Activated T-helper 1 cell treated with anti-CD3 and anti-CD28 coated beads, Interleukin-12 subunit alpha, Interleukin-12 subunit beta, Interleukin-2, Interleukin-4 antibody, amounts not matched to agents 30 ng/mL and 10 ng/mL and 1 ng/mL, durations not matched to agents 14 hours and 24 hours and 36 hours (primary cell): Measurements from ENCODE around the gene CACNA1D. TPM values are rescaled to one million over a fixed set of nuclear protein-coding genes. Genes with fewer than 3 reads are reported as not detected.

Source experiments
- DNase-seq: peaks from one replicate; pipeline ENCODE4 v3.0.0; 2021; ENCODE audit warnings: low spot score
- H3K27ac Mint-ChIP-seq: one replicate; pipeline ENCODE4 v1.8.0; 2021; ENCODE audit warnings: mild to moderate bottlenecking, mixed read lengths
- H3K27me3 Mint-ChIP-seq: one replicate; pipeline ENCODE4 v1.8.0; 2022; ENCODE audit warnings: mild to moderate bottlenecking, moderate library complexity, mixed read lengths; ENCODE audit not compliant: insufficient read depth
- H3K36me3 Mint-ChIP-seq: one replicate; pipeline ENCODE4 v1.8.0; 2021; ENCODE audit warnings: low read depth, mixed read lengths
- H3K4me1 Mint-ChIP-seq: one replicate; pipeline ENCODE4 v1.8.0; 2021; ENCODE audit warnings: low read depth, mixed read lengths
- H3K4me3 Mint-ChIP-seq: one replicate; pipeline ENCODE4 v1.8.0; 2021; ENCODE audit warnings: mild to moderate bottlenecking, moderate library complexity, mixed read lengths
- H3K9me3 Mint-ChIP-seq: one replicate; pipeline ENCODE4 v1.8.0; 2021; ENCODE audit warnings: mixed read lengths
- intact Hi-C: fragments of 100-400 bp; cut with micrococcal nuclease; formaldehyde crosslinking; loops from one replicate; pipeline ENCODE4 v1.15.1; 2024
- total RNA-seq: library from RNA; stranded (reverse); gene quantifications from 2 replicates; pipeline ENCODE4 v1.2.3, GENCODE V29; 2022

CACNA1D gene
- total RNA-seq, 1 donor from 2014 or later: 0.65 TPM

- intact Hi-C loops: loop anchor here (10.0 kb wide), 1 partner anchor 159 kb away; no protein-coding TSS in a partner anchor
- DNase-seq: no peak
- Mint-ChIP-seq H3K4me1 (peaks cover 48% of the 10 kb centered on the region), H3K9me3 (no peaks in the 10 kb centered on the region), H3K27ac (no peak overlapping the region), H3K4me3 (no peak overlapping the region), H3K27me3 (no peaks in the 10 kb centered on the region), H3K36me3 (no peaks in the 10 kb centered on the region)
These were observed 209.4 kb downstream of the CACNA1D start for GRCh38 chr3:53703630-53704362.

DNA sequence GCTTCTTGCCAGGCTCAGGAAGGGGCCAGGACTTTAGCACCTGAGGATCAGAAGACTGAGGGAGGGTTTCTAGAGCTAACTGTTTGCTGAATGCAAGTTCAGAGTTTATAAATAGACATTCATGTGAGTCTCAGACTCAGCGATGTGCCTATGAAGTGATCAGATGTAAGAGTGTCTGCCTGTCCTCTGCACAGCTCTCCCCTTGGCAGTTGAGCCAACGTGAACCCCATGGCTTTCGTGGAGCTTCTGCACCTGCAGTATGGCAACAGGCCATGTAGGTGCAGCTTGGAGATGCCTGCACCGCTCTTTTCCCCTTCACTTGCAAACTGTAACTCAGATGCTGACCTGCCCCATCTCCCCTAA lies 209.9 kb downstream of the CACNA1D start:
- H3K36me3 Mint-ChIP-seq: no peaks in the 10 kb centered on the region
- intact Hi-C loops: loop anchor here (10.0 kb wide), 1 partner anchor 160 kb away; no protein-coding TSS in a partner anchor
- H3K9me3 Mint-ChIP-seq: no peaks in the 10 kb centered on the region
- H3K4me3 Mint-ChIP-seq: no peak overlapping the region
- no peak overlapping the region for H3K27ac Mint-ChIP-seq
- H3K4me1 Mint-ChIP-seq: peaks cover 49% of the 10 kb centered on the region
- H3K27me3 Mint-ChIP-seq: peaks cover 3% of the 10 kb centered on the region
- no peak for DNase-seq

DNA sequence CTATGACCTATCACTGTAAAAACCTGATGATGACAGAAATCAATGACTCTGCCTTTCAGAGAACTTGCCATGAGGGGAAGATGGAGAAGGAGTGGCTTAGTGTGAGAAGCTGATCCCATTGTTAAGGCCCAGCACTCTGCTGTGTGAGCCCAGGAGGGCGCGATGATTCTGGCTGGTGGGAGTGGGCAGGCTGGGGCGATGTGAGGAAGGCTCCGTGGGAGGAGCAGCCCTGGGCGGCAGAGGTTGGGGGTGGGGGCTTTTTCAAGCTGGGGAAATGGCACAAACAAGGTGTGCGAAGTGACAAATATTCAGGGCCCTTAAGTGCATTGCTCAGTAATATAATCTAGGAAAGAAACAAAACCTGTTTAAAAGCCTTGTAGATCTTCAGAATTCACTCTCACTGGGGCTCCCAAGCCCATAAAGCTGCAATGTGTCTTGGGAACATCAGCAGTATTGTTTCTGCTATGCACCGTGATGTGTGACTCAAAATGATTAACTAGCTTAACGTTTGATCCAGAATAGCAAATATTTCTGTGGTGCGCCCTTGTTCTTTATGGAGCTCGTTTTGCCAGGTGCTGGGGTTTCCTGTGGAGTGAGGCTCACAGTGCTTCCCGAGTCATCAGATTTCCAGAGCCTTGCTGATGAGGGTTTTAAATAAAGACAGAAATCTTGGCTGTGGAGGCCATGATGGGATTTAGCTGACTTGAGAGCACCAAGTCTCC lies 210.8 kb downstream of the CACNA1D start:
- Mint-ChIP-seq H3K9me3 (no peaks in the 10 kb centered on the region), H3K36me3 (no peaks in the 10 kb centered on the region), H3K27me3 (peaks cover 4% of the 10 kb centered on the region), H3K27ac (peak overlapping the region; percentile 49), H3K4me3 (no peak overlapping the region), H3K4me1 (peaks cover 49% of the 10 kb centered on the region)
- intact Hi-C loops: loop anchor here (10.0 kb wide), 1 partner anchor 160 kb away; no protein-coding TSS in a partner anchor
- no peak for DNase-seq

GRCh38 chr3:53705774-53706173 lies 211.4 kb downstream of the CACNA1D start:
- no peak overlapping the region for H3K27ac Mint-ChIP-seq
- H3K36me3 Mint-ChIP-seq: no peaks in the 10 kb centered on the region
- H3K4me3 Mint-ChIP-seq: no peak overlapping the region
- H3K4me1 Mint-ChIP-seq: peaks cover 49% of the 10 kb centered on the region
- intact Hi-C loops: loop anchor here (10.0 kb wide), 1 partner anchor 161 kb away; no protein-coding TSS in a partner anchor
- no peak for DNase-seq
- H3K27me3 Mint-ChIP-seq: peaks cover 5% of the 10 kb centered on the region
- no peaks in the 10 kb centered on the region for H3K9me3 Mint-ChIP-seq

GRCh38 chr3:53707222-53707621 lies 212.8 kb downstream of the CACNA1D start:
- H3K4me1 Mint-ChIP-seq: peaks cover 49% of the 10 kb centered on the region
- intact Hi-C loops: loop anchor here (10.0 kb wide), 1 partner anchor 162 kb away; no protein-coding TSS in a partner anchor
- no peak for DNase-seq

DNA sequence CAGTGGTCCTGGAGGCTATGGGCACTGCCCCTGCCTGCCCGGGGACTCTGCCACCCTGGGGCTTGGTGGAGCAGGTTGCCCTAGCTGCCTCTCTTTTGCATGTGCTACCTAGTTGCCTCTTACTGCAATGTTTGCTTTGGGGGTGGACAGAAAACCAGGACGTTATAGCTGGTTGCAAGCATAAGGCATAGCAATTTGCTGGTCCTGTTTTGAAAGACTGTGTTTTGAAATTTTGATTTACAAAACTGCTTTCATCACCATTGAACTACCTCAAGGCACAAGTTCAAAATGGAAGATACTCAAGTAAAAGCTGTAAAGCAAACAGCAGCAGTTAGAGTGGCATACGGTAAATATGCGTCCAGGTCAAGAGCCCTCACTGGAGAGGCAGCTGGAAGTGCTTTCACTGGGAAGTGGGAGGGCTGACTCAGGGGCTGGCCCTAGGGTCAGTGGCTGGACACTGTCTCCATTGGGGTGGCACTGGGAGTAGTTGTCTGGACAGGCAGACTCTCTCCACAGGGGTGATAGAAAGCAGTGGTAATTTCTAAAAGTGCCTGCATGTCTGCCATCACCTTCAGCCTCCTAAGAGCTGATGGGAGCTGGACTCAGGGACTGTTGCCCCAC lies 213.7 kb downstream of the CACNA1D start:
- no peaks in the 10 kb centered on the region for H3K9me3 Mint-ChIP-seq
- H3K27me3 Mint-ChIP-seq: peaks cover 7% of the 10 kb centered on the region
- intact Hi-C loops: loop anchor here (10.0 kb wide), 1 partner anchor 163 kb away; no protein-coding TSS in a partner anchor
- no peak overlapping the region for H3K27ac Mint-ChIP-seq
- H3K4me1 Mint-ChIP-seq: peaks cover 46% of the 10 kb centered on the region
- no peaks in the 10 kb centered on the region for H3K36me3 Mint-ChIP-seq
- no peak overlapping the region for H3K4me3 Mint-ChIP-seq
- no peak for DNase-seq

More at GRCh38 chr3:53707222-53707621, 212.8 kb downstream of the CACNA1D start:
- no peaks in the 10 kb centered on the region for H3K36me3 Mint-ChIP-seq
- H3K9me3 Mint-ChIP-seq: no peaks in the 10 kb centered on the region
- no peak overlapping the region for H3K27ac Mint-ChIP-seq
- peaks cover 7% of the 10 kb centered on the region for H3K27me3 Mint-ChIP-seq
- H3K4me3 Mint-ChIP-seq: no peak overlapping the region

GRCh38 chr3:53709256-53709655 lies 214.8 kb downstream of the CACNA1D start:
- H3K27ac Mint-ChIP-seq: no peak overlapping the region
- H3K9me3 Mint-ChIP-seq: no peaks in the 10 kb centered on the region
- intact Hi-C loops: loop anchor here (10.0 kb wide), 1 partner anchor 164 kb away; no protein-coding TSS in a partner anchor
- no peak for DNase-seq
- H3K4me3 Mint-ChIP-seq: no peak overlapping the region
- H3K4me1 Mint-ChIP-seq: peaks cover 35% of the 10 kb centered on the region
- no peaks in the 10 kb centered on the region for H3K36me3 Mint-ChIP-seq
- H3K27me3 Mint-ChIP-seq: peaks cover 7% of the 10 kb centered on the region

DNA sequence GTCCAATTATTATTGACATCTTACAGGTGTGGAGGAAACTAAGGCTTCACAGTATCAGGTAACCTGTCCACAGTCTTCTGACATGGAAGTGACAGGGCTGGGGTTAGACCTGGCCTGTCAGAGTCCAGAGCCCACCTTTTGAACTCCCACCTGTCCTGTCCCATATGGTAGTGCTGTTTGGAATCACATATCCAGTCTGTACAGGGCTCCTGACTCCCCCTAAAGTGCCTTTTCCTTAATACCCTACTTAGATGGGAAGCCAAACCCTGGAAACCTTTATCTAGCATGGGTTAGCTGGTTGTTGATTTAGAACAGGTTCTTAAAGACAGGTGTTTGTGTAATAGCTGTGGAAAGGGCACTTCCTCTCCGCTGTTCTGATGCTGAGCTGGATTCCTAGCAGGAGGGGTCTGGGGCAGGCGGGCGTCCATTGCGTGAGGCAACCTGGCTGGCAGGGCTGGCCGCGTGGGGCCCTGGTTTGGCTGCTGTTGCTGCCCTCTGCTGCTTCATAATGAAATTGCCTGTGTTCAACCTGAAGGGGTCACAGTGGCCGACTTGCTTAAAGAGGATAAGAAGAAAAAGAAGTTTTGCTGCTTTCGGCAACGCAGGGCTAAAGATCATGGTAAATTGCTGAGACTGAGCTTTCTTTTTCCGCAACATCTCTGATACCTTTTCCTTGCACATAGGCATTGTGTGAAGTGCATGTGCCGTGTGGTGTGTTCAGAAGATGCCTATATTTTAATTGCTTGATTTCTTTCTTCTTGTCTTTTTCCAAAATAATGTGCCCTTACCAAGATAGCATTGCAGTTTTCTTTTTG lies 215.7 kb downstream of the CACNA1D start:
- Mint-ChIP-seq H3K4me1 (peaks cover 27% of the 10 kb centered on the region), H3K36me3 (no peaks in the 10 kb centered on the region), H3K4me3 (no peak overlapping the region), H3K9me3 (no peaks in the 10 kb centered on the region), H3K27me3 (peaks cover 7% of the 10 kb centered on the region), H3K27ac (no peak overlapping the region)
- DNase-seq: peak; percentile 45
- intact Hi-C loops: loop anchor here (1.0 to 10.0 kb wide), 3 partner anchors 165 to 595 kb away; no protein-coding TSS in a partner anchor

DNA sequence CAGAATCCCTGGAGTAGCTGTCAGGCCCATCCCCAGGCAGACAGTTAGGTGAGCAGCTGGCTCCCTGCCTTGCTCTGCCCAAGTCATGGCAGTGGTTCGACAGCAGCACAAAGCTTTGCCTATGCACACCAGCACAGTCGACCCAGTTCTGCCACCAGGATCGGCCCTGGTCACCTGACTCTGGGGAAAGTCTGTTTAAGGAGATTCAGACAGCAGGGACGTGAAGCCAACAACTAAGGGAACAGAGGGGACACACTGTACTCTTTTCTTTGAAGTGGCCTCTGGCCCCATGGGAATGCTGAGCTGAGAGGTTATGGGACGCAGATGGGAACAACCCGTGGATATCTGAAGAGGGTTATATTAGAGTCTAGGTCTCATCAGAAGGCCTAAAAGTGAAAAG lies 217.0 kb downstream of the CACNA1D start:
- H3K27me3 Mint-ChIP-seq: peaks cover 10% of the 10 kb centered on the region
- no peaks in the 10 kb centered on the region for H3K36me3 Mint-ChIP-seq
- H3K9me3 Mint-ChIP-seq: no peaks in the 10 kb centered on the region
- H3K4me3 Mint-ChIP-seq: no peak overlapping the region
- intact Hi-C loops: loop anchor here (10.0 kb wide), 1 partner anchor 597 kb away; no protein-coding TSS in a partner anchor
- no peak for DNase-seq
- H3K27ac Mint-ChIP-seq: peak overlapping the region; percentile 4
- peaks cover 14% of the 10 kb centered on the region for H3K4me1 Mint-ChIP-seq

GRCh38 chr3:53712817-53713388 lies 218.5 kb downstream of the CACNA1D start:
- no peak overlapping the region for H3K4me3 Mint-ChIP-seq
- intact Hi-C loops: loop anchor here (10.0 kb wide), 1 partner anchor 598 kb away; no protein-coding TSS in a partner anchor
- no peaks in the 10 kb centered on the region for H3K36me3 Mint-ChIP-seq
- peaks cover 10% of the 10 kb centered on the region for H3K27me3 Mint-ChIP-seq
- DNase-seq: no peak
- no peaks in the 10 kb centered on the region for H3K9me3 Mint-ChIP-seq
- H3K27ac Mint-ChIP-seq: no peak overlapping the region
- H3K4me1 Mint-ChIP-seq: peaks cover 9% of the 10 kb centered on the region

- no peaks in the 10 kb centered on the region for H3K9me3 Mint-ChIP-seq
- intact Hi-C loops: loop anchor here (10.0 kb wide), 1 partner anchor 599 kb away; no protein-coding TSS in a partner anchor
- H3K27me3 Mint-ChIP-seq: peaks cover 10% of the 10 kb centered on the region
- peaks cover 9% of the 10 kb centered on the region for H3K4me1 Mint-ChIP-seq
- H3K36me3 Mint-ChIP-seq: no peaks in the 10 kb centered on the region
- DNase-seq: no peak
- no peak overlapping the region for H3K27ac Mint-ChIP-seq
- H3K4me3 Mint-ChIP-seq: no peak overlapping the region
These were observed 219.2 kb downstream of the CACNA1D start for GRCh38 chr3:53713626-53714025.
